ENCODE results near the gene SCYGR3. TPM values are rescaled to one million over a fixed set of nuclear protein-coding genes. Genes with fewer than 3 reads are reported as not detected.

The SCYGR3 gene
- total RNA-seq, 5 donors from 2014 or later (not counting 1 experiment from before 2014, with no cell fraction given): not detected

DNA sequence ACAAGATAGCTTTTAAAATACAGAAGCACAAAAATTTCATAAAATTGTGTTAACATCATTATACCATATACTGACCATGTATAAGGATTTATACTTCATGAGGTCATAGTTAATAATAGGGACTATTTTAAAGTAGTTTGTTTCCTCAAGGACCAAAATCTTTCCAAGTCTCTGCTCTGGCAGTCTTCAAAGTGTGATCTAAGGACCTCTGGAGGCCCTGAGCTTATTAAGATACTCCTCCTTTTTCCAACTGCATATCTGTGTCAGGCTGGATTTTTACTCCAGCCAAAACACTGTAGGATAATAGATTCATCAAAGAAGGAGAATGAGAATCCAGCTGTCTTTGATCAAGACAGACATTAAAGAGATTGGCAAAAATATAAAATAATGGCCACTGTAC is 17.6 kb downstream of the SCYGR3 start:
- Mint-ChIP-seq H3K4me1 (peaks cover 2 to 6% (median 2%) of the 10 kb centered on the region in 3 donors), H3K27ac (no peak overlapping the region)

DNA sequence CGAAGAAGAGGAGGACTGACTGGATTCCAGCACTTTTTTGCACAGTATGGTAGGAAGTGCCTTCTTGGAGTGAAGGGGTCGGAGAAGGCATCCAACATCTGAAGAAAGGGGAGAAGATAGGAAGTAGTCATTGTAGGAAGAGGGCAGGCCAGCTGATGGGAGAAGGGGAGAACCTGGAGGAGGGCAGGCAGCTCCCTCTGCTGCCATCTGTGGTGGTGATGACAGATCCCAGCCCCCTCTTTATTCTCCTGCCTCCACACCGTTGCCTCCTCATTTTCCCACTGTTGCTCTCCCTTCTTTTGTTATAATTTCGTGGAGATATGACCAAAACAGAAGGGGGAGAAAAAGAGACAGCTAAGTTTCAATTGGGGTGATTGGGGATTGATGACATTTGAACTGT is 18.8 kb downstream of the SCYGR3 start:
- no peak for DNase-seq
- 63% methylated on average over 1 of the region's 4 CpGs for WGBS (ENCODE audit: insufficient coverage)
- peaks cover 2 to 6% (median 2%) of the 10 kb centered on the region in 3 donors for H3K4me1 Mint-ChIP-seq
- Histone ChIP-seq H3K9me3 (no peaks in the 10 kb centered on the region), H3K36me3 (ENCODE audit: control insufficient read depth in 2 of 2, extremely low read depth in 1 of 2, insufficient read depth in 1 of 2, low read length in 1 of 2) (no peaks in the 10 kb centered on the region), H3K27me3 (replicated peaks in 1 of 2; ENCODE audit: control insufficient read depth in 2 of 2, extremely low read depth in 1 of 2, insufficient read depth in 2 of 2, low read length in 1 of 2) (peaks cover 0 to 25% of the 10 kb centered on the region in 2 experiments), H3K4me1 (ENCODE audit: control insufficient read depth in 1 of 2, extremely low read depth in 1 of 2, insufficient read depth in 2 of 2, low read length in 2 of 2) (no peaks in the 10 kb centered on the region), H3K27ac (ENCODE audit: low read length) (no peak overlapping the region), H3K4me3 (ENCODE audit: control insufficient read depth in 1 of 2, extremely low read depth in 1 of 2, low read length in 1 of 2) (no peak overlapping the region)
- no peak for ATAC-seq (replicated peaks in 1 of 4)
- ChIA-PET CTCF (no interaction called here), POLR2A (no interaction called here)
- no peaks in the 10 kb centered on the region for H3K9me3 Mint-ChIP-seq
- H3K27ac Mint-ChIP-seq: no peak overlapping the region
- H3K4me3 Mint-ChIP-seq: no peak overlapping the region
- no peaks in the 10 kb centered on the region for H3K36me3 Mint-ChIP-seq
- peaks cover 26 to 34% of the 10 kb centered on the region in 2 donors for H3K27me3 Mint-ChIP-seq

More for the DNA sequence above, 17.6 kb downstream of the SCYGR3 start:
- peaks cover 0 to 32% of the 10 kb centered on the region in 2 experiments for H3K27me3 ChIP-seq (replicated peaks in 1 of 2; ENCODE audit: control insufficient read depth in 2 of 2, extremely low read depth in 1 of 2, insufficient read depth in 2 of 2, low read length in 1 of 2)
- ChIA-PET CTCF (no interaction called here), POLR2A (no interaction called here)
- Mint-ChIP-seq H3K4me3 (no peak overlapping the region), H3K9me3 (no peaks in the 10 kb centered on the region), H3K27me3 (peaks cover 30 to 44% of the 10 kb centered on the region in 2 donors), H3K36me3 (no peaks in the 10 kb centered on the region)
- DNase-seq: no peak
- H3K27ac ChIP-seq (ENCODE audit: low read length): no peak overlapping the region
- ATAC-seq (replicated peaks in 1 of 4): no peak
- no peak overlapping the region for H3K4me3 ChIP-seq (ENCODE audit: control insufficient read depth in 1 of 2, extremely low read depth in 1 of 2, low read length in 1 of 2)
- H3K9me3 ChIP-seq: no peaks in the 10 kb centered on the region
- H3K4me1 ChIP-seq (ENCODE audit: control insufficient read depth in 1 of 2, extremely low read depth in 1 of 2, insufficient read depth in 2 of 2, low read length in 2 of 2): no peaks in the 10 kb centered on the region
- H3K36me3 ChIP-seq (ENCODE audit: control insufficient read depth in 2 of 2, extremely low read depth in 1 of 2, insufficient read depth in 1 of 2, low read length in 1 of 2): no peaks in the 10 kb centered on the region

DNA sequence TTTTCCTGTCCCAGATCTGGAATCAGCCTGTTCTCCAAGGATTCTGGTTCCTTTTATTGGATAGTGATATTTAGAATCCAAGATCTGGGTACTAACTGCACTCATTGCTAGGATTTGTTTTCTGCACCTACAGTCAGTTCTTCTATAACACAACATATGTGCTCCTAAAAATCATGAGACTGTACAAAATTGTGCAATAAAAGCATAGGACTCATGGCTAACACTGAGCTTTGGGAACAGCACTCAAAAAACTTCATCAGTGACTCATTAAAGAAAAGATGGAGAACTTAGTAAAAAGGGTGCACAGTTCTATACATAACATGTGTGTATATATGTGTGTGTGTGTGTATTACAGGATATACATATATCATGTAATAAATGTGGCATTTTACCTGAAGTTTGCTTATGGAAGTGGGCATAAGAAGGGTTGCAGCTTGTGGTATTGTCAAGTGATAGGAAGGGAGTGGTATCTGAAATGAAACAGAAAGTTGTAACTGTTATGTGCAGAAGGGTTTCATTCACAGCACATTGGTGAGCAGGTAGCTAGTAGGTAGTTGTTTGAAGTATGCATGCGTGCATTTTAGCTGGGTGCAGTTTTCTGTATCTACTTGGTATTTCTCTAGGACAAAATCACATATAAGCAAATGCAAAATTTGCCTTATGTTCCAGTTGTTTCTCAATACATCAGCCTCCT is 21.8 kb downstream of the SCYGR3 start:
- ChIA-PET CTCF (no interaction called here), POLR2A (no interaction called here)
- no peaks in the 10 kb centered on the region for H3K36me3 Mint-ChIP-seq
- DNase-seq (no peak), ATAC-seq (replicated peaks in 1 of 4) (no peak)
- H3K27me3 ChIP-seq (replicated peaks in 1 of 2; ENCODE audit: control insufficient read depth in 2 of 2, extremely low read depth in 1 of 2, insufficient read depth in 2 of 2, low read length in 1 of 2): peaks cover 0 to 11% of the 10 kb centered on the region in 2 experiments
- no peak overlapping the region for H3K27ac ChIP-seq (ENCODE audit: low read length)
- peaks cover 34 to 40% of the 10 kb centered on the region in 2 donors for H3K27me3 Mint-ChIP-seq
- H3K4me1 Mint-ChIP-seq: peaks cover 0 to 2% (median 2%) of the 10 kb centered on the region in 3 donors
- no peak overlapping the region for H3K4me3 ChIP-seq (ENCODE audit: control insufficient read depth in 1 of 2, extremely low read depth in 1 of 2, low read length in 1 of 2)
- no peak overlapping the region for H3K4me3 Mint-ChIP-seq
- peaks cover 0 to 5% (median 0%) of the 10 kb centered on the region in 3 donors for H3K9me3 Mint-ChIP-seq
- H3K36me3 ChIP-seq (ENCODE audit: control insufficient read depth in 2 of 2, extremely low read depth in 1 of 2, insufficient read depth in 1 of 2, low read length in 1 of 2): no peaks in the 10 kb centered on the region
- no CpG with 5 or more reads among the region's 1 CpG for WGBS (ENCODE audit: insufficient coverage)
- no peak overlapping the region for H3K27ac Mint-ChIP-seq
- no peaks in the 10 kb centered on the region for H3K9me3 ChIP-seq
- H3K4me1 ChIP-seq (ENCODE audit: control insufficient read depth in 1 of 2, extremely low read depth in 1 of 2, insufficient read depth in 2 of 2, low read length in 2 of 2): no peaks in the 10 kb centered on the region

DNA sequence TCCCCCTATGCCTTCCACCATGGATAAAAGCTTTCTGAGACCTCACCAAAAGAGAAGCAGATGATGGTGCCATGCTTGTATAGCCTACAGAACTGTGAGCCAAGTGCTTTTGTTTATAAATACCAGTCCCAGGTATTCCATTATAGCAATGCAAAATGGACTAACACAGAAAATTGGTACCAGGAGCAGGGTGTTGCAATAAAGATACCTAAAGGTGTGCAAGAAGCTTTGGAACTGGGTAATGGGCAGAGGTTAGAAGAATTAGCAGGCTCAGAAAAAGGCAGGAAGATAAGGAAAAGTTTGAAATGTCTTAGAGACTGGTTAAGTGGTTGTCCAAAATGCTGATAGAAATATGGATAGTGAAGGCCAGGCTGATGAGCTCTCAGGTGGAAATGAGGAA is 32.3 kb downstream of the SCYGR3 start:
- no peaks in the 10 kb centered on the region for H3K4me1 Mint-ChIP-seq
- no peak overlapping the region for H3K4me3 Mint-ChIP-seq
- H3K27me3 Mint-ChIP-seq: peaks cover 27 to 30% of the 10 kb centered on the region in 2 donors
- peaks cover 12% of the 10 kb centered on the region for H3K36me3 Mint-ChIP-seq
- Histone ChIP-seq H3K27me3 (replicated peaks in 1 of 2; ENCODE audit: control insufficient read depth in 2 of 2, extremely low read depth in 1 of 2, insufficient read depth in 2 of 2, low read length in 1 of 2) (peaks cover 0 to 11% of the 10 kb centered on the region in 2 experiments), H3K27ac (ENCODE audit: low read length) (no peak overlapping the region), H3K4me1 (ENCODE audit: control insufficient read depth in 1 of 2, extremely low read depth in 1 of 2, insufficient read depth in 2 of 2, low read length in 2 of 2) (no peaks in the 10 kb centered on the region), H3K4me3 (ENCODE audit: control insufficient read depth in 1 of 2, extremely low read depth in 1 of 2, low read length in 1 of 2) (no peak overlapping the region), H3K36me3 (ENCODE audit: control insufficient read depth in 2 of 2, extremely low read depth in 1 of 2, insufficient read depth in 1 of 2, low read length in 1 of 2) (no peaks in the 10 kb centered on the region), H3K9me3 (no peaks in the 10 kb centered on the region)
- DNase-seq: no peak
- peak overlapping the region in 1 of 2 donors; percentile 9 for H3K27ac Mint-ChIP-seq
- CTCF ChIA-PET: no interaction called here
- peaks cover 10 to 15% (median 11%) of the 10 kb centered on the region in 3 donors for H3K9me3 Mint-ChIP-seq
- ATAC-seq (replicated peaks in 1 of 4): no peak
- POLR2A ChIA-PET: no interaction called here

DNA sequence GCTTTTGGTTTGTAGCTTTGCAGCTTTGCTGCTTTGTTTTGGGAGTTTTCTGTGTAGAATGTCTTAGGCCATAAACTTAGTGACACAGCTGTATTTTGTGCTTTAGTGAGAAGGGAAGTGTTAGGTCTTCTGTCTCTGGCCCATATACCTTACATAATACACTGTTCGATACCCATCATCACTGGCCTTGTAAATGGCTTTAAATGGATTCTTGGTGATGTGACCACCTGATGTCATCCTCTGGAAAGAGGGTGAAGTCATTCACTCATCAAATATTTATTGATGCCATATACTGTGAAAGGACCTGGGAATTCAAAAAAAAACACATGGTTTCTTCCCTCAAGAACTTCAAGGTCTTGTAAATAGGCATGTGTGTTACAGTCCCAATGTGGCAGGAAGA is 34.8 kb downstream of the SCYGR3 start:
- Histone ChIP-seq H3K4me1 (ENCODE audit: control insufficient read depth in 1 of 2, extremely low read depth in 1 of 2, insufficient read depth in 2 of 2, low read length in 2 of 2) (no peaks in the 10 kb centered on the region), H3K27ac (ENCODE audit: low read length) (no peak overlapping the region), H3K36me3 (ENCODE audit: control insufficient read depth in 2 of 2, extremely low read depth in 1 of 2, insufficient read depth in 1 of 2, low read length in 1 of 2) (no peaks in the 10 kb centered on the region), H3K27me3 (replicated peaks in 1 of 2; ENCODE audit: control insufficient read depth in 2 of 2, extremely low read depth in 1 of 2, insufficient read depth in 2 of 2, low read length in 1 of 2) (peaks cover 0 to 9% of the 10 kb centered on the region in 2 experiments), H3K4me3 (ENCODE audit: control insufficient read depth in 1 of 2, extremely low read depth in 1 of 2, low read length in 1 of 2) (no peak overlapping the region), H3K9me3 (no peaks in the 10 kb centered on the region)
- peaks cover 12% of the 10 kb centered on the region for H3K36me3 Mint-ChIP-seq
- no peak for ATAC-seq (replicated peaks in 1 of 4)
- H3K27ac Mint-ChIP-seq: no peak overlapping the region
- no CpG with 5 or more reads among the region's 1 CpG for whole genome bisulfite sequencing (ENCODE audit: insufficient coverage)
- H3K9me3 Mint-ChIP-seq: peaks cover 10 to 15% (median 11%) of the 10 kb centered on the region in 3 donors
- H3K4me1 Mint-ChIP-seq: no peaks in the 10 kb centered on the region
- no peak overlapping the region for H3K4me3 Mint-ChIP-seq
- H3K27me3 Mint-ChIP-seq: peaks cover 22 to 29% of the 10 kb centered on the region in 2 donors
- CTCF ChIA-PET: no interaction called here
- no peak for DNase-seq
- POLR2A ChIA-PET: no interaction called here

DNA sequence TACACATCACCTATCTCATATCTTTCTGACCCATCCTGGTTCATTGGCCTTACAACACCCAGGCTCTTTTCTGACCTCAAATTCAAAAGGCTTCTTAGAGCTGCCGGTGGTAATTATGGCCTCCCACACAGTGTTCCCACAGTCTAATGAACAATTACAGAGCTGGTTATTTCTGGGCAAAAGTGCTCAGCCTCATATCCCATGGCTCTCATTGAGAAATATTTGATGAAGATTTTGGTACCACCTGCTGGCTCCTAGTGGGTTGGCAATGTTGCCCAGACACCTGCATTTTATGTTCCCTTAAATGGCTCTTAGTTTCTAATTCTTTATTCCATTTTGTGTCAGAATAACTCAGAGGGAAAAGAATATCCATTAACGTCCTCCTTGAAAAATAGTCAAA is 36.0 kb downstream of the SCYGR3 start:
- H3K4me1 Mint-ChIP-seq: no peaks in the 10 kb centered on the region
- whole genome bisulfite sequencing (ENCODE audit: insufficient coverage): 100% methylated on average over 1 of the region's 2 CpGs
- ATAC-seq (replicated peaks in 1 of 4) (no peak), DNase-seq (no peak)
- H3K36me3 Mint-ChIP-seq: peaks cover 12% of the 10 kb centered on the region
- no peaks in the 10 kb centered on the region for H3K36me3 ChIP-seq (ENCODE audit: control insufficient read depth in 2 of 2, extremely low read depth in 1 of 2, insufficient read depth in 1 of 2, low read length in 1 of 2)
- H3K27ac Mint-ChIP-seq: no peak overlapping the region
- ChIA-PET CTCF (no interaction called here), POLR2A (no interaction called here)
- peaks cover 10 to 13% (median 11%) of the 10 kb centered on the region in 3 donors for H3K9me3 Mint-ChIP-seq
- peaks cover 0 to 7% of the 10 kb centered on the region in 2 experiments for H3K27me3 ChIP-seq (replicated peaks in 1 of 2; ENCODE audit: control insufficient read depth in 2 of 2, extremely low read depth in 1 of 2, insufficient read depth in 2 of 2, low read length in 1 of 2)
- peaks cover 22 to 29% of the 10 kb centered on the region in 2 donors for H3K27me3 Mint-ChIP-seq
- H3K9me3 ChIP-seq: no peaks in the 10 kb centered on the region
- no peak overlapping the region for H3K4me3 ChIP-seq (ENCODE audit: control insufficient read depth in 1 of 2, extremely low read depth in 1 of 2, low read length in 1 of 2)
- no peaks in the 10 kb centered on the region for H3K4me1 ChIP-seq (ENCODE audit: control insufficient read depth in 1 of 2, extremely low read depth in 1 of 2, insufficient read depth in 2 of 2, low read length in 2 of 2)
- H3K27ac ChIP-seq (ENCODE audit: low read length): no peak overlapping the region
- H3K4me3 Mint-ChIP-seq: no peak overlapping the region
